Measurements from ENCODE around the gene PRPF19. TPM values are rescaled to one million over a fixed set of nuclear protein-coding genes. Genes with fewer than 3 reads are reported as not detected.

Gene PRPF19
- total RNA-seq, 4 donors from 2014 or later: 35.7 to 63.0 (median 57.1) TPM

GRCh38 chr11:60914633-60915247 is 8.4 kb upstream of the PRPF19 start:
- Histone ChIP-seq H3K9me3 (no peaks in the 10 kb centered on the region), H3K4me1 (peaks cover 50 to 64% (median 59%) of the 10 kb centered on the region in 4 donors), H3K36me3 (peaks cover under 1 to 9% (median 2%) of the 10 kb centered on the region in 4 donors), H3K27ac (replicated peaks in 1 of 4) (peak overlapping the region; percentile 93 to 96 (median 94)), H3K4me3 (peak overlapping the region; percentile 74 to 92 (median 80)), H3K27me3 (no peaks in the 10 kb centered on the region)
- WGBS: 0% methylated on average over 28 of the region's 31 CpGs
- DNase-seq (ENCODE audit: extremely low spot score): no peak
- intact Hi-C loops (cut with DNase I): no loop called here
- TF ChIP-seq POLR2AphosphoS5 (IDR thresholded peaks at IDR 0.05) (no peak), CTCF (IDR thresholded peaks at IDR 0.05) (no peak), EP300 (IDR thresholded peaks at IDR 0.05) (no peak), POLR2A (IDR thresholded peaks at IDR 0.05; ENCODE audit: low read depth) (no peak)

GRCh38 chr11:60913793-60914632 is 7.6 kb upstream of the PRPF19 start, which contains the start of gene TMEM109:
TMEM109 (plus strand) TSS chr11:60914158; CDS start chr11:60919694, 5,536 bp downstream.
- H3K27me3 ChIP-seq: no peaks in the 10 kb centered on the region
- H3K27ac ChIP-seq (replicated peaks in 1 of 4): peak within 1 kb of the TSS; percentile 93 to 96 (median 94)
- peak within 1 kb of the TSS; percentile 74 to 92 (median 80) for H3K4me3 ChIP-seq
- WGBS: under 1% methylated on average over 50 of the region's 70 CpGs
- H3K36me3 ChIP-seq: peaks cover 0 to 6% (median 0%) of the 10 kb centered on the region in 4 donors
- peaks cover 43 to 57% (median 52%) of the 10 kb centered on the region in 4 donors for H3K4me1 ChIP-seq
- intact Hi-C loops (cut with DNase I): no loop called here
- no peaks in the 10 kb centered on the region for H3K9me3 ChIP-seq
- TF ChIP-seq CTCF (IDR thresholded peaks at IDR 0.05): peak in 1 of 3 experiments; percentile 20
- TF ChIP-seq POLR2AphosphoS5 (IDR thresholded peaks at IDR 0.05): peak; percentile 84 to 85
- no peak for TF ChIP-seq POLR2A (IDR thresholded peaks at IDR 0.05; ENCODE audit: low read depth)
- DNase-seq (ENCODE audit: extremely low spot score): peak; percentile 96

GRCh38 chr11:60912851-60913528 is 6.6 kb upstream of the PRPF19 start:
- no peaks in the 10 kb centered on the region for H3K27me3 ChIP-seq
- no peaks in the 10 kb centered on the region for H3K9me3 ChIP-seq
- 70% methylated on average over 22 of the region's 22 CpGs for WGBS
- peak overlapping the region; percentile 93 to 96 (median 94) for H3K27ac ChIP-seq (replicated peaks in 1 of 4)
- intact Hi-C loops (cut with DNase I): no loop called here
- H3K4me3 ChIP-seq: peak overlapping the region; percentile 74 to 92 (median 80)
- peaks cover 34 to 48% (median 45%) of the 10 kb centered on the region in 4 donors for H3K4me1 ChIP-seq
- no peak for TF ChIP-seq POLR2A (IDR thresholded peaks at IDR 0.05; ENCODE audit: low read depth)
- no peak for TF ChIP-seq EP300 (IDR thresholded peaks at IDR 0.05)
- no peak for TF ChIP-seq POLR2AphosphoS5 (IDR thresholded peaks at IDR 0.05)
- TF ChIP-seq CTCF (IDR thresholded peaks at IDR 0.05): no peak
- no peak for DNase-seq (ENCODE audit: extremely low spot score)
- peaks cover 0 to 6% (median 0%) of the 10 kb centered on the region in 4 donors for H3K36me3 ChIP-seq

DNA sequence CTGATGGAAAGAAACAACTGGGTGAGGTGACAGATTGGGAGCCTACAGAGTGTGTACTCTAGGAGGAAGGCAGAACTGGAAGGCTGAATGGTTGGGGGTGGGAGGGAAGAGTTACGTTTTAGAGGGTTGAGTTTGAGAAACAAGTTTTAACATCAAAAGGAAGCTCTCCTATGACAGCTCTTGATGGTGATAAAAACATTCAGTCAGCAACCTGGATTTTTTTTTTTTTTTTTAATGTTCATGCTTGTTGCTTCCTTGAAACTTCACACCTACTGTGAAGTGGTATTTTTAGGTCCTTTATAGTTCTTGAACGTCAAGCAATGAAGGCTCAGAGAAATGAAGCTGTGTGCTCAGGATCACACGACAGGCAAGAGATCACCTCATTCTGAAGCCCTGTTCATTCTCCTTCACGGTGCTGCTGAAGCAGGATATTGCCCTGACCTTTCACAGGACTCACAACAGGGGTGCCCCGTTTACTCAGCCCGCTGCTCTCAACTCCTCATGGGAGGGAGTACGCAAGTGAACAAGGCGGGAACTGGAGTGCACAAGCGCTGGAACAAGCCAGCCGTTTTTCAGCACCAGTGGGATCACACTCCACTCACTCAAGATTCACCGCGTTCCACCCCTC is 6.0 kb upstream of the PRPF19 start:
- Histone ChIP-seq H3K9me3 (no peaks in the 10 kb centered on the region), H3K36me3 (peaks cover 0 to 3% (median 0%) of the 10 kb centered on the region in 4 donors), H3K27me3 (no peaks in the 10 kb centered on the region), H3K4me1 (peaks cover 34 to 44% (median 41%) of the 10 kb centered on the region in 4 donors), H3K27ac (replicated peaks in 1 of 4) (peak overlapping the region in 1 of 4 donors; percentile 93), H3K4me3 (no peak overlapping the region)
- intact Hi-C loops (cut with DNase I): no loop called here
- TF ChIP-seq POLR2AphosphoS5 (IDR thresholded peaks at IDR 0.05): no peak
- no peak for TF ChIP-seq POLR2A (IDR thresholded peaks at IDR 0.05; ENCODE audit: low read depth)
- TF ChIP-seq CTCF (IDR thresholded peaks at IDR 0.05): no peak
- no peak for TF ChIP-seq EP300 (IDR thresholded peaks at IDR 0.05)
- WGBS: 78% methylated on average over 12 of the region's 12 CpGs
- DNase-seq (ENCODE audit: extremely low spot score): no peak

Measured in esophagus muscularis mucosa (tissue), 4 donors.